ENCODE results near the gene PRR33. TPM values are rescaled to one million over a fixed set of nuclear protein-coding genes. Genes with fewer than 3 reads are reported as not detected.
A peak's percentile ranks its signal among the peaks of the same experiment; 100 is the strongest.
"Not testable (repeated sequence)": the region's sequence is repeated elsewhere in the genome, so short reads cannot be mapped to it uniquely, and the experiment has no call there.

The PRR33 gene
- polyA plus RNA-seq, 1 experiment = not detected

GRCh38 chr11:1879342-1879940 lies 12.3 kb downstream of the PRR33 start:
- ChIA-PET POLR2A (no interaction called here), CTCF (interaction anchor here (0.6 to 5.4 kb wide), 4 partner anchors 120 to 271 kb away, joined by 3 to 45 read pairs (median 3); no protein-coding TSS in a partner anchor)
- H3K36me3 ChIP-seq (ENCODE audit: control insufficient read depth, insufficient read depth, low read length) = no peaks in the 10 kb centered on the region
- no peak overlapping the region for H3K4me3 ChIP-seq (ENCODE audit: low read depth, low read length)
- no peaks in the 10 kb centered on the region; the same call in none of the 2 replicates for H3K27me3 ChIP-seq (ENCODE audit: control insufficient read depth, insufficient read depth, low read length)
- TF ChIP-seq CTCF (IDR thresholded peaks at IDR 0.05; ENCODE audit: insufficient read depth, low read depth, low read length) = no peak
- DNase-seq (ENCODE audit: low read depth) = no peak

GRCh38 chr11:1878137-1879031 lies 13.3 kb downstream of the PRR33 start:
- Histone ChIP-seq H3K4me3 (ENCODE audit: low read depth, low read length) (no peak overlapping the region), H3K27me3 (ENCODE audit: control insufficient read depth, insufficient read depth, low read length) (no peaks in the 10 kb centered on the region; the same call in none of the 2 replicates), H3K36me3 (ENCODE audit: control insufficient read depth, insufficient read depth, low read length) (no peaks in the 10 kb centered on the region)
- no peak for TF ChIP-seq CTCF (IDR thresholded peaks at IDR 0.05; ENCODE audit: insufficient read depth, low read depth, low read length)
- ChIA-PET POLR2A (interaction anchor here (0.6 kb wide), 1 partner anchor 86 kb away, joined by 3 read pairs; no protein-coding TSS in a partner anchor), CTCF (interaction anchor here (0.6 to 5.4 kb wide), 7 partner anchors 9 to 757 kb away, joined by 3 to 45 read pairs (median 3); no protein-coding TSS in a partner anchor)
- DNase-seq (ENCODE audit: low read depth) = no peak

GRCh38 chr11:1877211-1878136 lies 14.2 kb downstream of the PRR33 start:
- CTCF ChIA-PET = interaction anchor here (0.6 to 5.4 kb wide), 17 partner anchors 8 to 756 kb away, joined by 3 to 45 read pairs (median 6); no protein-coding TSS in a partner anchor
- no peaks in the 10 kb centered on the region; the same call in none of the 2 replicates for H3K27me3 ChIP-seq (ENCODE audit: control insufficient read depth, insufficient read depth, low read length)
- no peak overlapping the region for H3K4me3 ChIP-seq (ENCODE audit: low read depth, low read length)
- H3K36me3 ChIP-seq (ENCODE audit: control insufficient read depth, insufficient read depth, low read length) = no peaks in the 10 kb centered on the region
- no peak for TF ChIP-seq CTCF (IDR thresholded peaks at IDR 0.05; ENCODE audit: insufficient read depth, low read depth, low read length)
- DNase-seq (ENCODE audit: low read depth) = no peak
- POLR2A ChIA-PET = no interaction called here

GRCh38 chr11:1876361-1877063 lies 15.2 kb downstream of the PRR33 start:
- DNase-seq (ENCODE audit: low read depth) = no peak
- H3K27me3 ChIP-seq (ENCODE audit: control insufficient read depth, insufficient read depth, low read length) = no peaks in the 10 kb centered on the region; the same call in 1 of the 2 replicates
- H3K4me3 ChIP-seq (ENCODE audit: low read depth, low read length) = no peak overlapping the region
- peak; percentile 70 for TF ChIP-seq CTCF (IDR thresholded peaks at IDR 0.05; ENCODE audit: insufficient read depth, low read depth, low read length)
- POLR2A ChIA-PET = no interaction called here
- no peaks in the 10 kb centered on the region for H3K36me3 ChIP-seq (ENCODE audit: control insufficient read depth, insufficient read depth, low read length)
- CTCF ChIA-PET = interaction anchor here (1.0 to 5.4 kb wide), 20 partner anchors 10 to 280 kb away, joined by 3 to 45 read pairs (median 5); partner anchors contain the start of gene TNNI2

- CTCF ChIA-PET = interaction anchor here (1.0 to 5.4 kb wide), 19 partner anchors 9 to 280 kb away, joined by 3 to 45 read pairs (median 5); partner anchors contain the start of gene TNNI2
- H3K4me3 ChIP-seq (ENCODE audit: low read depth, low read length); H3K36me3 ChIP-seq (ENCODE audit: control insufficient read depth, insufficient read depth, low read length); POLR2A ChIA-PET; DNase-seq (ENCODE audit: low read depth); H3K27me3 ChIP-seq (ENCODE audit: control insufficient read depth, insufficient read depth, low read length): not testable (repeated sequence)
Measured at GRCh38 chr11:1875851-1876301, 15.8 kb downstream of the PRR33 start.
